ENCODE measurements around the gene PIGO. TPM values are rescaled to one million over a fixed set of nuclear protein-coding genes. Genes with fewer than 3 reads are reported as not detected.

Gene PIGO
- polyA plus RNA-seq, 4 donors: 10.8 to 29.9 (median 18.6) TPM

- no peak for FAIRE-seq
- DNase-seq: peak in 1 of 2 donors; percentile 11
- WGBS, 3 donors: 2 to 4% (median 4%) methylated on average over 9 to 10 of the region's 10 CpGs
- H3K9me3 ChIP-seq (ENCODE audit: control insufficient read depth in 2 of 2, insufficient read depth in 1 of 2, low read depth in 1 of 2, low read length in 1 of 2): no peaks in the 10 kb centered on the region
- peaks cover 0 to 12% (median 0%) of the 10 kb centered on the region in 3 donors for H3K4me1 ChIP-seq (ENCODE audit: control insufficient read depth in 3 of 3, insufficient read depth in 2 of 3, low read depth in 1 of 3, low read length in 2 of 3)
- peaks cover 0 to 35% (median 0%) of the 10 kb centered on the region in 3 donors for H3K36me3 ChIP-seq (ENCODE audit: control insufficient read depth in 3 of 3, insufficient read depth in 2 of 3, low read depth in 1 of 3, low read length in 3 of 3)
- peak overlapping the region; percentile 71 to 95 (median 83) for H3K4me3 ChIP-seq (ENCODE audit: low read depth in 1 of 3, low read length in 3 of 3)
- peak overlapping the region in 2 of 3 donors; percentile 79 to 90 for H3K27ac ChIP-seq (ENCODE audit: low read depth in 1 of 3, low read length in 2 of 3)
- no peaks in the 10 kb centered on the region for H3K27me3 ChIP-seq (ENCODE audit: control insufficient read depth in 3 of 3, insufficient read depth in 3 of 3, low read length in 3 of 3)
Measured at GRCh38 chr9:35079041-35079425, 17.4 kb downstream of the PIGO start.

- peaks cover 0 to 12% (median 0%) of the 10 kb centered on the region in 3 donors for H3K4me1 ChIP-seq (ENCODE audit: control insufficient read depth in 3 of 3, insufficient read depth in 2 of 3, low read depth in 1 of 3, low read length in 2 of 3)
- no peaks in the 10 kb centered on the region for H3K27me3 ChIP-seq (ENCODE audit: control insufficient read depth in 3 of 3, insufficient read depth in 3 of 3, low read length in 3 of 3)
- no peak for DNase-seq
- H3K9me3 ChIP-seq (ENCODE audit: control insufficient read depth in 2 of 2, insufficient read depth in 1 of 2, low read depth in 1 of 2, low read length in 1 of 2): no peaks in the 10 kb centered on the region
- H3K4me3 ChIP-seq (ENCODE audit: low read depth in 1 of 3, low read length in 3 of 3): no peak overlapping the region
- H3K36me3 ChIP-seq (ENCODE audit: control insufficient read depth in 3 of 3, insufficient read depth in 2 of 3, low read depth in 1 of 3, low read length in 3 of 3): peaks cover 0 to 38% (median 0%) of the 10 kb centered on the region in 3 donors
- H3K27ac ChIP-seq (ENCODE audit: low read depth in 1 of 3, low read length in 2 of 3): no peak overlapping the region
- 70 to 78% (median 71%) methylated on average over 4 of the region's 4 CpGs for WGBS, 3 donors
- no peak for FAIRE-seq
Measured at GRCh38 chr9:35078066-35078465, 18.3 kb downstream of the PIGO start.

DNA sequence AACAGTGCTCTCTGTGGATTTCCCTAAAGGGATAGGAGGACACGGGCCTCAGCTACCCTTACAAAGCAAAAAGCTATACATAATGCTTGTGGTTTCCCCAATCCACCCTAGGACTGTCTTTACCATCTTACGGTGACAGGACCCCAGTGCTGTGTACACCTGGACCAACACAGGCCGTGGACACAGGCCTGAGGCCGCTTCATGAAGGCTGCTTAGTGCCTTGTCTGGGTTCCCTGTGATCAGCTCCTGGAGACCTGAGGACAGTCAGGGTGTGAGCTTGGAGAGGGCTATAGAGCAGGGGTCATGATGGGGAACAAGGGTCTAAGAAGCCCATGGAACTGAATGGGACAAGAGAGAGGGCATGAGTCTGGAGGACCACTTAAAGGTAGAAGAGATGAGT is 19.5 kb downstream of the PIGO start:
- 94 to 96% (median 96%) methylated on average over 4 of the region's 4 CpGs for WGBS, 3 donors

DNA sequence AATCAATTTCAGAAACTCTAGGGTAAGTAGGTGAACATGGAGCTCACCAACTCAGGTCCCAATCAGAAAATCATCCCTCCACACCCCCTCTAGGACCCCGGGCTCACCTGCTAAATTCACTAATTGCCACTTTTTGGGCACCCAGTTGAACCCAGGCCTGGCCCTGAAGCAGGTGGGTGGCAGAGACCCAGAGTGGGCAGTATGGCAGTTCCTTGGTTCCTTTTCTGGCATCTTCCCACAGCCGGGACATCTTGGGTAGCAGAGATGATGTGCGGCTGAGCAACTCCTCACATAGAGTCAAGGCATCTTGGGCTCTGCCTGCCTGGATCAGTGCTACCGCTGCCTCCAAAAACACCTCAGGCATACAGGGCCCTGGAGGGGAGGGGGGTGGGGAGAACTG is 21.0 kb downstream of the PIGO start:
- peaks cover 0 to 38% (median 0%) of the 10 kb centered on the region in 3 donors for H3K36me3 ChIP-seq (ENCODE audit: control insufficient read depth in 3 of 3, insufficient read depth in 2 of 3, low read depth in 1 of 3, low read length in 3 of 3)
- no peaks in the 10 kb centered on the region for H3K9me3 ChIP-seq (ENCODE audit: control insufficient read depth in 2 of 2, insufficient read depth in 1 of 2, low read depth in 1 of 2, low read length in 1 of 2)
- FAIRE-seq (no peak), DNase-seq (no peak)
- H3K4me1 ChIP-seq (ENCODE audit: control insufficient read depth in 3 of 3, insufficient read depth in 2 of 3, low read depth in 1 of 3, low read length in 2 of 3): peaks cover 0 to 12% (median 0%) of the 10 kb centered on the region in 3 donors
- H3K27ac ChIP-seq (ENCODE audit: low read depth in 1 of 3, low read length in 2 of 3): no peak overlapping the region
- no peak overlapping the region for H3K4me3 ChIP-seq (ENCODE audit: low read depth in 1 of 3, low read length in 3 of 3)
- 95 to 98% (median 97%) methylated on average over 4 of the region's 4 CpGs for WGBS, 3 donors
- no peaks in the 10 kb centered on the region for H3K27me3 ChIP-seq (ENCODE audit: control insufficient read depth in 3 of 3, insufficient read depth in 3 of 3, low read length in 3 of 3)

More for the DNA sequence above, 19.5 kb downstream of the PIGO start:
- DNase-seq: no peak
- no peaks in the 10 kb centered on the region for H3K9me3 ChIP-seq (ENCODE audit: control insufficient read depth in 2 of 2, insufficient read depth in 1 of 2, low read depth in 1 of 2, low read length in 1 of 2)
- H3K27ac ChIP-seq (ENCODE audit: low read depth in 1 of 3, low read length in 2 of 3): no peak overlapping the region
- H3K36me3 ChIP-seq (ENCODE audit: control insufficient read depth in 3 of 3, insufficient read depth in 2 of 3, low read depth in 1 of 3, low read length in 3 of 3): peaks cover 0 to 38% (median 0%) of the 10 kb centered on the region in 3 donors
- no peaks in the 10 kb centered on the region for H3K27me3 ChIP-seq (ENCODE audit: control insufficient read depth in 3 of 3, insufficient read depth in 3 of 3, low read length in 3 of 3)
- peaks cover 0 to 12% (median 0%) of the 10 kb centered on the region in 3 donors for H3K4me1 ChIP-seq (ENCODE audit: control insufficient read depth in 3 of 3, insufficient read depth in 2 of 3, low read depth in 1 of 3, low read length in 2 of 3)
- no peak overlapping the region for H3K4me3 ChIP-seq (ENCODE audit: low read depth in 1 of 3, low read length in 3 of 3)
- FAIRE-seq: no peak

DNA sequence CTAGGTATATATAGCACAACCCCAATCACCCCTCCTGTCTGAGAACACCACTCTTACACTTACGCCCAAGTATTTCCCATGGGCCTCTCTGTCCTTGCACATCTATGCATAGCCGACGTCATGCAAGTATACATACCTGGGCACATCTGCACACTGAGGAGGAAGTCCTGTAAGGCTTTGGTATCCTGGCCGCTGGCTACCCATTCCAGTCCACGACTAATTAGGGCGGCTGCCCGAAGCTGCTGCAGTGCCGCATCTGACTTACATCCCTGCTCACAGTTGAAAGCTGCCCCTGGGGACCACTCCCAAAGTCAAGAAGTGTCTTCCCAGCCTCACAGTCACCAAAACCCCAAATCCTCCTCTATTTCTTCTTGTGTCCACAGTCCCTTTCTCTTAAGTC is 21.6 kb downstream of the PIGO start:
- Histone ChIP-seq H3K27ac (ENCODE audit: low read depth in 1 of 3, low read length in 2 of 3) (no peak overlapping the region), H3K4me1 (ENCODE audit: control insufficient read depth in 3 of 3, insufficient read depth in 2 of 3, low read depth in 1 of 3, low read length in 2 of 3) (peaks cover 0 to 16% (median 3%) of the 10 kb centered on the region in 3 donors), H3K9me3 (ENCODE audit: control insufficient read depth in 2 of 2, insufficient read depth in 1 of 2, low read depth in 1 of 2, low read length in 1 of 2) (no peaks in the 10 kb centered on the region), H3K27me3 (ENCODE audit: control insufficient read depth in 3 of 3, insufficient read depth in 3 of 3, low read length in 3 of 3) (no peaks in the 10 kb centered on the region), H3K4me3 (ENCODE audit: low read depth in 1 of 3, low read length in 3 of 3) (no peak overlapping the region), H3K36me3 (ENCODE audit: control insufficient read depth in 3 of 3, insufficient read depth in 2 of 3, low read depth in 1 of 3, low read length in 3 of 3) (peaks cover 0 to 38% (median 0%) of the 10 kb centered on the region in 3 donors)
- WGBS, 3 donors: 92 to 99% (median 97%) methylated on average over 8 of the region's 8 CpGs
- FAIRE-seq (no peak), DNase-seq (no peak)

DNA sequence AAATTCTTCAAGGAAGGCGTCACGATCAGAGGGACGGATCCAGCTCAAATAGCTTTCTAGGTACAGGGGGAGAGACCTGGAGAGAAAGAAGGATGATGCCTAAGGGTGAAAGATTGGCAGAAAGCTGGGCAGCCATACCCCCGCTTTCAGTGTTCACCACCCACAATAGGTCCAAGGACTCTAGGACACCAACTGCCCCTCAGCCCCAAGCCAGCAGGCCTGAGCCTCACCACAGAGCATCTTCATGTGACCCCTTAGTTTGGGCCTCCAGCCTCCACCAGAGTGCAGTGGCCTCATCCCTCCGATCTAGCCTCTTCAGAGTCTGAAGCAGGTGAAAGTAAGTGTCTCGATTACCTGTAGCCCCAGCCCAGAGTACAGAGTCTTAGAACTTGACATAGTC is 22.2 kb downstream of the PIGO start:
- Histone ChIP-seq H3K9me3 (ENCODE audit: control insufficient read depth in 2 of 2, insufficient read depth in 1 of 2, low read depth in 1 of 2, low read length in 1 of 2) (no peaks in the 10 kb centered on the region), H3K27ac (ENCODE audit: low read depth in 1 of 3, low read length in 2 of 3) (no peak overlapping the region), H3K27me3 (ENCODE audit: control insufficient read depth in 3 of 3, insufficient read depth in 3 of 3, low read length in 3 of 3) (no peaks in the 10 kb centered on the region), H3K4me1 (ENCODE audit: control insufficient read depth in 3 of 3, insufficient read depth in 2 of 3, low read depth in 1 of 3, low read length in 2 of 3) (peaks cover under 1 to 19% (median 3%) of the 10 kb centered on the region in 3 donors), H3K4me3 (ENCODE audit: low read depth in 1 of 3, low read length in 3 of 3) (no peak overlapping the region), H3K36me3 (ENCODE audit: control insufficient read depth in 3 of 3, insufficient read depth in 2 of 3, low read depth in 1 of 3, low read length in 3 of 3) (peaks cover 0 to 38% (median 0%) of the 10 kb centered on the region in 3 donors)
- WGBS, 3 donors: 97 to 100% (median 98%) methylated on average over 6 of the region's 6 CpGs
- DNase-seq: no peak
- FAIRE-seq: no peak

- no peak overlapping the region for H3K4me3 ChIP-seq (ENCODE audit: low read depth in 1 of 3, low read length in 3 of 3)
- H3K9me3 ChIP-seq (ENCODE audit: control insufficient read depth in 2 of 2, insufficient read depth in 1 of 2, low read depth in 1 of 2, low read length in 1 of 2): no peaks in the 10 kb centered on the region
- FAIRE-seq: no peak
- DNase-seq: no peak
- WGBS, 3 donors: 71 to 89% (median 75%) methylated on average over 2 of the region's 2 CpGs
- no peaks in the 10 kb centered on the region for H3K27me3 ChIP-seq (ENCODE audit: control insufficient read depth in 3 of 3, insufficient read depth in 3 of 3, low read length in 3 of 3)
- peaks cover 0 to 40% (median 0%) of the 10 kb centered on the region in 3 donors for H3K36me3 ChIP-seq (ENCODE audit: control insufficient read depth in 3 of 3, insufficient read depth in 2 of 3, low read depth in 1 of 3, low read length in 3 of 3)
- H3K4me1 ChIP-seq (ENCODE audit: control insufficient read depth in 3 of 3, insufficient read depth in 2 of 3, low read depth in 1 of 3, low read length in 2 of 3): peaks cover 7 to 10% (median 7%) of the 10 kb centered on the region in 3 donors
- peak overlapping the region in 2 of 3 donors; percentile 59 to 100 for H3K27ac ChIP-seq (ENCODE audit: low read depth in 1 of 3, low read length in 2 of 3)
Measured at GRCh38 chr9:35073279-35073612, 23.1 kb downstream of the PIGO start.

DNA sequence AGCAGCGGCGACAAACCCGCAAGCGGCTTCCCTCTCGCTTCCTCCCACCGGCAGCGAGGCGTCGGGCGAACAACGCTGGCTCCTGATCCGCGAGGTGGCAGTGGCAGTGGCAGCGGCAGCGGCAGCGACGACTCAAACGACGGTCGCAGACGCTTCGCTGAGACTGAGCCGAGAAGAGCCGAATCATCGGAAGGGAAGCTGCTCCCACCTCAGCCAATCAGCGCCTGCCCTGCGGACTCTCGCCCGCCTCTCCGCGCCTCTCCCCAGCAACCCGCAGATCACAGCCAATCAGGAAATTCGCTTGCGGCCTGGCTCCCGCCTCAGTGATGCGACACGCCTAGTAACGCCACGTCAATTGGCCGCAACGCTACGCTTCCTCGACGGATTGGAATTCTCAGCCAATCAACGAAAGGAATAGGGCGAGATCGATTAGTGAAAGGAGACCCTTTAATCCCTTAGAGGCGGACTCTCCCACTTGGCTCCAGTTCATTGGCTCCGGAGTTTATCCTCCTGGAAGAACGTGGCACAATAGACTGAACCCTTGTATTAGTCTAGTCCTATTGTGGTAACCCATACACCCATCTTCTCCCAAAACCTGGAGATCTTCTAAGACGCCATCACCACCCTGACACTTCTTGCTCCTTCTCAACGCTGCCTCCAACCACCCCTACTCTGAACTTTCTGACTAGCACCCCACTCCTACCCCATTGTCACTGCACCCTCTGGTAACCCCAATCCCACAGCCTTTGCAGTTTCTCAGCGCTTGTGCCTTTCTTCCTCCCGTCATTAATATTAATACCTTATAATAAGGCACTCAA is 23.7 kb downstream of the PIGO start, which contains the start of gene VCP:
Gene VCP, minus strand, starts transcription at position 165 of the 818 bp plus-strand sequence. CDS start 272 bp downstream, outside the sequence.
- H3K36me3 ChIP-seq (ENCODE audit: control insufficient read depth in 3 of 3, insufficient read depth in 2 of 3, low read depth in 1 of 3, low read length in 3 of 3): peaks cover 0 to 43% (median 3%) of the 10 kb centered on the region in 3 donors
- H3K9me3 ChIP-seq (ENCODE audit: control insufficient read depth in 2 of 2, insufficient read depth in 1 of 2, low read depth in 1 of 2, low read length in 1 of 2): no peaks in the 10 kb centered on the region
- FAIRE-seq (peak; percentile 96), DNase-seq (peak; percentile 98 to 100)
- peak within 1 kb of the TSS; percentile 96 to 100 (median 100) for H3K27ac ChIP-seq (ENCODE audit: low read depth in 1 of 3, low read length in 2 of 3)
- H3K4me3 ChIP-seq (ENCODE audit: low read depth in 1 of 3, low read length in 3 of 3): peak within 1 kb of the TSS; percentile 84 to 94 (median 93)
- 4 to 6% (median 5%) methylated on average over 45 to 54 of the region's 54 CpGs for WGBS, 3 donors
- no peaks in the 10 kb centered on the region for H3K27me3 ChIP-seq (ENCODE audit: control insufficient read depth in 3 of 3, insufficient read depth in 3 of 3, low read length in 3 of 3)
- H3K4me1 ChIP-seq (ENCODE audit: control insufficient read depth in 3 of 3, insufficient read depth in 2 of 3, low read depth in 1 of 3, low read length in 2 of 3): peaks cover 7% of the 10 kb centered on the region in 3 donors
